H1 (cell line): ENCODE measurements around the gene ENPP7. TPM values are rescaled to one million over a fixed set of nuclear protein-coding genes. Genes with fewer than 3 reads are reported as not detected.
A peak's percentile ranks its signal among the peaks of the same experiment; 100 is the strongest.

Experiments
- CTCF ChIA-PET: fragments of 300-600 bp; sonication (Branson Sonifier 250); formaldehyde crosslinking; loops from one replicate; lab custom pipeline; 2021; ENCODE audit not compliant: partially characterized antibody; lab: Charles Lee
- POLR2A ChIA-PET: fragments of 300-600 bp; sonication (Branson Sonifier 250); formaldehyde crosslinking; loops from one replicate; lab custom pipeline; 2021; ENCODE audit warnings: inconsistent platforms; ENCODE audit not compliant: partially characterized antibody; lab: Charles Lee
- DNase-seq, 2 experiments: peaks; one replicate each; pipeline versions ENCODE4 v3.0.0 to v3.0.0-alpha.2; 2010 to 2022; ENCODE audit warnings: low spot score in 2 of 2, low read depth in 1 of 2, mixed read lengths in 1 of 2
- FAIRE-seq: peaks from 2 replicates; lab custom pipeline; 2011; peaks lifted over from hg19 to GRCh38; lab: Jason Lieb, UNC
- H2AFZ ChIP-seq: 2 replicates; pipeline ENCODE4 v1.8.1; 2012; ENCODE audit warnings: low read length, inconsistent platforms
- H2AK5ac ChIP-seq: 2 replicates; pipeline ENCODE4 v1.6.1; 2013; ENCODE audit warnings: low read depth, low read length
- H2BK120ac ChIP-seq: replicated peaks from 2 replicates; pipeline ENCODE3; 2013; ENCODE audit warnings: low read depth, low read length, inconsistent platforms
- H2BK12ac ChIP-seq: 2 replicates; pipeline ENCODE4 v1.6.1; 2013; ENCODE audit warnings: low read depth, low read length
- H2BK15ac ChIP-seq: 2 replicates; pipeline ENCODE4 v1.6.1; 2013; ENCODE audit warnings: low read length
- H2BK20ac ChIP-seq: 2 replicates; pipeline ENCODE4 v1.6.1; 2013; ENCODE audit warnings: low read length
- H2BK5ac ChIP-seq: 2 replicates; pipeline ENCODE4 v1.6.1; 2013; ENCODE audit warnings: low read depth, low read length
- H3K14ac ChIP-seq: 2 replicates; pipeline ENCODE4 v1.6.1; 2013; ENCODE audit warnings: inconsistent platforms; ENCODE audit not compliant: insufficient read length
- H3K18ac ChIP-seq: 2 replicates; pipeline ENCODE4 v1.6.1; 2013; ENCODE audit warnings: low read length; ENCODE audit errors: extremely low read depth
- H3K23ac ChIP-seq: 2 replicates; pipeline ENCODE4 v1.6.1; 2013; ENCODE audit warnings: inconsistent platforms; ENCODE audit not compliant: insufficient read length
- H3K23me2 ChIP-seq: 2 replicates; pipeline ENCODE4 v1.6.1; 2013; ENCODE audit warnings: low read depth, low read length
- H3K27ac ChIP-seq: 2 replicates; pipeline ENCODE4 v1.6.1; 2011; ENCODE audit warnings: low read depth, low read length, inconsistent platforms
- H3K27me3 ChIP-seq, 4 experiments: replicated peaks in 1 of 4; 1 replicate in 1 of 4; 2 replicates in 3 of 4; pipeline versions ENCODE4 v1.6.1 to v1.8.1; 2011 to 2013; ENCODE audit warnings: low read length in 3 of 4, mild to moderate bottlenecking in 3 of 4, inconsistent platforms in 2 of 4, mixed read lengths in 2 of 4, moderate library complexity in 1 of 4; ENCODE audit not compliant: control insufficient read depth in 3 of 4, insufficient read depth in 3 of 4; ENCODE audit errors: extremely low read depth in 1 of 4
- H3K36me3 ChIP-seq, 4 experiments: 2 replicates each; pipeline versions ENCODE4 v1.6.1 to v1.8.1; 2011 to 2013; ENCODE audit warnings: mild to moderate bottlenecking in 4 of 4, low read length in 3 of 4, moderate library complexity in 2 of 4, control low read depth in 1 of 4, inconsistent platforms in 1 of 4; ENCODE audit not compliant: insufficient read depth in 4 of 4, control insufficient read depth in 2 of 4
- H3K4ac ChIP-seq: replicated peaks from 2 replicates; pipeline ENCODE3; 2013; ENCODE audit warnings: low read length, low read depth, mixed read lengths, inconsistent platforms; ENCODE audit not compliant: insufficient read length
- H3K4me1 ChIP-seq, 4 experiments: replicated peaks in 1 of 4; 1 replicate in 1 of 4; 2 replicates in 3 of 4; pipeline versions ENCODE4 v1.6.1 to v1.8.1; 2011 to 2013; ENCODE audit warnings: low read length in 3 of 4, inconsistent platforms in 2 of 4, mixed read lengths in 1 of 4; ENCODE audit not compliant: insufficient read depth in 4 of 4, control insufficient read depth in 3 of 4
- H3K4me2 ChIP-seq, 2 experiments: 2 replicates each; pipeline versions ENCODE4 v1.6.1 to v1.8.1; 2011 to 2013; ENCODE audit warnings: low read depth in 2 of 2, low read length in 2 of 2, control low read depth in 1 of 2, inconsistent platforms in 1 of 2, mild to moderate bottlenecking in 1 of 2; ENCODE audit not compliant: insufficient read depth in 1 of 2
- H3K4me3 ChIP-seq, 4 experiments: fragments of 200-600, 300-600 bp in 1 of 4; sonication (generic), shearing (Covaris generic), sonication (Bioruptor Twin) in 1 of 4; 2 replicates each; pipeline versions ENCODE4 v1.5.1 to v1.8.1; 2011 to 2016; ENCODE audit warnings: low read length in 4 of 4, low read depth in 3 of 4, control low read depth in 2 of 4, inconsistent platforms in 2 of 4, mild to moderate bottlenecking in 2 of 4, mixed read lengths in 1 of 4, moderate library complexity in 1 of 4; ENCODE audit not compliant: insufficient read depth in 2 of 4; ENCODE audit errors: extremely low read depth in 1 of 4
- H3K56ac ChIP-seq: replicated peaks from 2 replicates; pipeline ENCODE3; 2013; ENCODE audit warnings: low read depth, mild to moderate bottlenecking, mixed read lengths, low read length, inconsistent platforms; ENCODE audit not compliant: insufficient read length
- H3K79me1 ChIP-seq: 2 replicates; pipeline ENCODE4 v1.6.1; 2013; ENCODE audit warnings: low read depth, low read length, control low read depth
- H3K79me2 ChIP-seq, 2 experiments: 2 replicates each; pipeline versions ENCODE4 v1.6.1 to v1.8.1; 2012 to 2013; ENCODE audit warnings: low read length in 2 of 2, mild to moderate bottlenecking in 2 of 2, inconsistent platforms in 1 of 2; ENCODE audit not compliant: insufficient read depth in 2 of 2, control insufficient read depth in 1 of 2
- H3K9ac ChIP-seq, 4 experiments: replicated peaks in 1 of 4; 1 replicate in 1 of 4; 2 replicates in 3 of 4; pipeline versions ENCODE4 v1.6.1 to v1.8.1; 2011 to 2013; ENCODE audit warnings: low read depth in 3 of 4, low read length in 3 of 4, control low read depth in 2 of 4, mild to moderate bottlenecking in 2 of 4, moderate library complexity in 2 of 4, inconsistent platforms in 1 of 4; ENCODE audit errors: extremely low read depth in 1 of 4
- H3K9me3 ChIP-seq, 2 experiments: 2 replicates each; pipeline versions ENCODE4 v1.6.1 to v1.8.1; 2012 to 2013; ENCODE audit warnings: mild to moderate bottlenecking in 2 of 2, moderate library complexity in 2 of 2, control low read depth in 1 of 2, inconsistent platforms in 1 of 2, low read depth in 1 of 2, low read length in 1 of 2, mixed read lengths in 1 of 2; ENCODE audit not compliant: insufficient read depth in 2 of 2
- H4K20me1 ChIP-seq, 2 experiments: replicated peaks in 1 of 2; 2 replicates each; pipeline versions ENCODE3 to v1.8.1; 2011 to 2013; ENCODE audit warnings: inconsistent platforms in 2 of 2, low read length in 2 of 2, mild to moderate bottlenecking in 1 of 2; ENCODE audit not compliant: insufficient read depth in 2 of 2, control insufficient read depth in 1 of 2
- H4K5ac ChIP-seq: 2 replicates; pipeline ENCODE4 v1.6.1; 2013; ENCODE audit warnings: low read length, low read depth, mixed read lengths, inconsistent platforms; ENCODE audit not compliant: insufficient read length
- H4K8ac ChIP-seq: 2 replicates; pipeline ENCODE4 v1.8.0; 2013; ENCODE audit warnings: mild to moderate bottlenecking, moderate library complexity, low read length, inconsistent platforms; ENCODE audit not compliant: insufficient read depth; ENCODE audit errors: extremely low read depth
- H4K91ac ChIP-seq: replicated peaks from 2 replicates; pipeline ENCODE3; 2013; ENCODE audit warnings: low read length, mixed read lengths, inconsistent platforms; ENCODE audit not compliant: insufficient read length
- CHD1 ChIP-seq: IDR thresholded peaks from 2 replicates; pipeline ENCODE4 v1.6.1; 2012; ENCODE audit warnings: low read depth, low read length, improper control_type of control experiment
- CREB1 ChIP-seq: IDR thresholded peaks from 2 replicates; pipeline ENCODE4 v1.6.1; 2012; ENCODE audit warnings: inconsistent platforms
- KDM4A ChIP-seq: IDR thresholded peaks from one replicate; pipeline ENCODE4 v1.7.1; 2012; ENCODE audit warnings: low read depth, mild to moderate bottlenecking, moderate library complexity, low read length, inconsistent platforms; ENCODE audit not compliant: severe bottlenecking
- POLR2AphosphoS5 ChIP-seq: IDR thresholded peaks from 2 replicates; pipeline ENCODE4 v1.6.1; 2011; ENCODE audit warnings: low read depth, low read length
- SIN3A ChIP-seq, 2 experiments: IDR thresholded peaks in 1 of 2; conservative IDR thresholded peaks in 1 of 2; 2 replicates each; pipeline ENCODE4 v1.6.1; 2011 to 2012; ENCODE audit warnings: low read length in 2 of 2, improper control_type of control experiment in 1 of 2, low read depth in 1 of 2, mild to moderate bottlenecking in 1 of 2
- SP4 ChIP-seq: IDR thresholded peaks from 2 replicates; pipeline ENCODE4 v1.6.1; 2012; ENCODE audit warnings: low read length, inconsistent platforms
- SUZ12 ChIP-seq: fragments of 200-600 bp; sonication (generic); IDR thresholded peaks from 2 replicates; pipeline ENCODE4 v1.6.1; 2012; ENCODE audit warnings: mild to moderate bottlenecking, inconsistent platforms, low read length, moderate library complexity, mixed read lengths
- YY1 ChIP-seq: IDR thresholded peaks from 2 replicates; pipeline ENCODE4 v1.6.1; 2011; ENCODE audit warnings: low read depth, mild to moderate bottlenecking, low read length
- WGBS, 2 experiments: shearing (Covaris generic) in 1 of 2; methylation state at CpG; one replicate each; pipeline versions ENCODE4 v1.1.6 to v1.1.7; 2013 to 2015; ENCODE audit warnings: low lambda C conversion rate in 2 of 2, mixed read lengths in 2 of 2, inconsistent platforms in 1 of 2, low coverage in 1 of 2, missing lambda C conversion rate in 1 of 2; ENCODE audit not compliant: insufficient replicate concordance in 2 of 2, insufficient coverage in 1 of 2, insufficient read length in 1 of 2; ENCODE audit errors: extremely low coverage in 1 of 2, missing lambda C conversion rate in 1 of 2; 5-methylcytosine and 5-hydroxymethylcytosine counted together
- polyA plus RNA-seq, 7 experiments: library from polyadenylated mRNA; depleted of rRNA in 3 of 7; stranded (reverse) in 5 of 7; unstranded in 2 of 7; fragments of >200 nt in 5 of 7; fragments of 200-250 nt in 2 of 7; gene quantifications; 1 replicate in 5 of 7; 2 replicates in 1 of 7; 4 replicates in 1 of 7; pipeline versions ENCODE4 v1.2.1 to v1.2.3, GENCODE V29; 2011 to 2013; ENCODE audit warnings: missing spikeins in 2 of 7, mixed read lengths in 2 of 7
- total RNA-seq: library from RNA; stranded (reverse); fragmentation: NEBNext Ultra II Directional; extraction: Animal tissue kit (Norgen Biotek cat#: 25700); gene quantifications from 2 replicates; pipeline ENCODE4 v1.2.1, GENCODE V29; 2021
- TF ChIP-seq, protein P1 (sequence below): IDR thresholded peaks from 2 replicates; pipeline ENCODE4 v1.6.1; 2012; ENCODE audit warnings: low read length, inconsistent platforms

Gene ENPP7
- total and polyA plus RNA-seq, 2 of the 8 experiments (the other 6 are each of a cell fraction or from before 2014, with no cell fraction given), result not detected

DNA sequence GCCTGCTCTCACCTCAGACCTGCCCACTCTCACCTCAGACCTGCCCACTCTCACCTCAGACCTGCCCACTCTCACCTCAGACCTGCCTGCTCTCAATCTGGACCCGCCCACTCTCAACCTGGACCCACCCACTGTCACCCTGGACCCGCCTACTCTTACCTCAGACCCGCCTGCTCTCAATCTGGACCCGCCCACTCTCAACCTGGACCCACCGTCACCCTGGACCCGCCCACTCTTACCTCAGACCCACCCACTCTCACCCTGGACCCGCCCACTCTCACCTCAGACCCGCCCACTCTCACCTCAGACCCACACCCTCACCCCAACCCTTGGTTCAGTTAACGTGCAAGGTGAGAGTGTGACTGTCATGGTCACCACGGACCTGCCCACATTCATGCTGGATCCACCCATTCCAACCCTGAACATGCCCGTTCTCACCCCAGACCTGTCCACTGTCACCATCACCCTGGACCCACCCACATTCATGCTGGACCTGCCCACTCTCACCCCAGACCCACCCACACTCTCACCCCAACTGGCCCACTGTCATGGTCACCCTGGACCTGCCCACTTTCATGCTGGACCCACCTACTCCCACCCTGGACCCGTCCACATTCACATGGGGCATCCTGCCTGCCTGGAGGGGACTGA lies 31.2 kb upstream of the ENPP7 start:
- H4K91ac ChIP-seq, result peak overlapping the region; percentile 58
- H3K27ac ChIP-seq, result no peak overlapping the region
- no peak overlapping the region for H3K4me3 ChIP-seq
- peak overlapping the region; percentile 68; the same call in 1 of the 2 replicates for H2BK12ac ChIP-seq
- H2AFZ ChIP-seq, result no peak overlapping the region
- H3K79me1 ChIP-seq, result no peaks in the 10 kb centered on the region
- no peaks in the 10 kb centered on the region for H4K20me1 ChIP-seq
- peak overlapping the region; percentile 81 for H3K4ac ChIP-seq
- no peaks in the 10 kb centered on the region for H3K36me3 ChIP-seq
- no peaks in the 10 kb centered on the region for H3K9me3 ChIP-seq
- peak overlapping the region; percentile 0; the same call in 1 of the 2 replicates for H2AK5ac ChIP-seq
- no peaks in the 10 kb centered on the region; a peak in 1 of 7 replicates for H3K27me3 ChIP-seq
- H3K23me2 ChIP-seq, result no peaks in the 10 kb centered on the region; the same call in 1 of the 2 replicates
- H3K9ac ChIP-seq, result no peak overlapping the region
- H3K56ac ChIP-seq, result no peak overlapping the region
- no peak overlapping the region for H2BK120ac ChIP-seq
- H2BK15ac ChIP-seq, result no peak overlapping the region; the same call in 1 of the 2 replicates
- CTCF ChIA-PET, result interaction anchor here (0.5 to 1.5 kb wide), 3 partner anchors 10 to 1557 kb away, joined by 3 to 5 read pairs (median 3); no protein-coding TSS in a partner anchor
- no peak overlapping the region for H3K18ac ChIP-seq
- H2BK5ac ChIP-seq, result no peak overlapping the region; the same call in 1 of the 2 replicates
- no peak overlapping the region for H3K4me2 ChIP-seq
- POLR2A ChIA-PET, result no interaction called here
- no peak overlapping the region for H4K5ac ChIP-seq
- no peak overlapping the region for H3K14ac ChIP-seq
- DNase-seq (no peak), FAIRE-seq (no peak)
- peaks cover 0 to 33% (median 16%) of the 10 kb centered on the region in 4 experiments; a peak in 6 of 7 replicates for H3K4me1 ChIP-seq
- peak overlapping the region; percentile 65; the same call in 1 of the 2 replicates for H4K8ac ChIP-seq
- no peaks in the 10 kb centered on the region for H3K79me2 ChIP-seq
- H2BK20ac ChIP-seq, result no peak overlapping the region
- H3K23ac ChIP-seq, result no peak overlapping the region
- WGBS, 2 experiments, result 82% methylated on average over 5 of the region's 12 CpGs; no CpG with 5 or more reads in 1 of the 2 experiments
- TF ChIP-seq, protein P1, sequence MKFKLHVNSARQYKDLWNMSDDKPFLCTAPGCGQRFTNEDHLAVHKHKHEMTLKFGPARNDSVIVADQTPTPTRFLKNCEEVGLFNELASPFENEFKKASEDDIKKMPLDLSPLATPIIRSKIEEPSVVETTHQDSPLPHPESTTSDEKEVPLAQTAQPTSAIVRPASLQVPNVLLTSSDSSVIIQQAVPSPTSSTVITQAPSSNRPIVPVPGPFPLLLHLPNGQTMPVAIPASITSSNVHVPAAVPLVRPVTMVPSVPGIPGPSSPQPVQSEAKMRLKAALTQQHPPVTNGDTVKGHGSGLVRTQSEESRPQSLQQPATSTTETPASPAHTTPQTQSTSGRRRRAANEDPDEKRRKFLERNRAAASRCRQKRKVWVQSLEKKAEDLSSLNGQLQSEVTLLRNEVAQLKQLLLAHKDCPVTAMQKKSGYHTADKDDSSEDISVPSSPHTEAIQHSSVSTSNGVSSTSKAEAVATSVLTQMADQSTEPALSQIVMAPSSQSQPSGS, result no peak
- TF ChIP-seq POLR2AphosphoS5 (no peak), YY1 (no peak), SIN3A (conservative IDR thresholded peaks at IDR 0.05 in 1 of 2, IDR thresholded peaks at IDR 0.05 in 1 of 2; ENCODE audit: low read depth in 1 of 2, low read length in 2 of 2) (no peak), SP4 (no peak), CREB1 (no peak), SUZ12 (no peak), KDM4A (no peak), CHD1 (no peak)
